GM12872 (cell line): ENCODE measurements around the gene TMEM270.

ENCODE experiments used
- CTCF ChIP-seq: IDR thresholded peaks from 3 replicates; pipeline ENCODE4 v1.5.1; 2011; ENCODE audit warnings: low read depth, mild to moderate bottlenecking, low read length, moderate library complexity; ENCODE audit not compliant: insufficient read depth

Gene TMEM270

DNA sequence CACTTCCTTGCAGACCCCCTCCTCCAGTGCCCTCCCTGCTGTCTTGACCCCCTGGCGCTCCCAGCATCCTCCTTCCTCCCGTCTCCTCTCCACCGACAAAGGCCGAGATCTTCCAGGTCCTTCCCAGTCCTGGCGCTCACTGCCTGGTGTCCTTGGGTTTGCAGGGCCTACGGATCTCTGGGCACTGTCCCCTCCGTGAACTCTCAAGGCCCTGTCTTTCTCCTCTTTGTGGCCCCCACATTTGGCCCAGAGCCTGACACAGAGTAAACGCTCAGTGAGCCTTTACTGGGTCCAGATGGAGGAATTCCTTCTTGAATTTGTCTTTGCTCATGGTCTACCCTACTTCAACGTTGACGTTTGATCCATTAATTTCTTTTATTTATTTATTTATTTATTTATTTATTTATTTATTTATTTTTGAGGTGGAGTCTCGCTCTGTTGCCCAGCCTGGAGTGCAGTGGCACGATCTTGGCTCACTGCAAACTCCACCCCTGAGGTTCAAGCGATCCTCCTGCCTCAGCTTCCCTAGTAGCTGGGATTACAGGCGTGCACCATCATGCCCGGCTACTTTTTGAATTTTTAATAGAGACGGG, 29.7 kb downstream of the TMEM270 start:
- TF ChIP-seq CTCF, result no peak

DNA sequence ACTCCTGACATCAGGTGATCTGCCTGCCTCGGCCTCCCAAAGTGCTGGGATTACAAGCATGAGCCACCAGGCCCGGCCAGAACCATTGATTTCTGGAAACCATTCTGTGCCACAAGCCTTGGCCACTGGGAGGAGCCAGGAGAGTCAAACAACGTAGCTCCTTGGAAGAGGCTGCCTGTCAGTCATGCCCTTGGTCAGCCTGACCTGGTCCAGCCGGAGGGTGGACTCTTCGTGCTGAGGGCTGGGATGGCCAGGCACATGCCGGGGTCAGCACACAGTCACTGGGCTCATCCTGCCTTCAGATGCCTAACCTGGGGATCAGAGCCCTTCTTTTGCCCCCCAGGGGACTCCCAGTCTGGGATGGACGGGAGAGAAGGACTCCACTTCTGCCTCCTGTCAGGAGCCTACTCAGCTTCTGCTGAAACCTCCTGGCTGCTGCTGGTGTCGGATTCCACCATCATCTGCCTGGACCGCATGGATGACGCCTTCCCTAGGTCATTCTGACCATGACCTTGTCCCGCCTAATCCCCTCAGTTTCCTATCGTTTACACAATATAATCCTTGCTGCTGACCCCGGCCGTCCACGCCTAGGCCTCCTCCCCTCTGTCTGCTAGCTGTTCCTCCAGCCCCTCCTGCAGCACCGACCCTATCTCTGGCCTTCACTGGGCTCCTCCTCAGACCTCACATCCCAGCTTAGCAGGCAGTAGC, 30.4 kb downstream of the TMEM270 start:
- no peak for TF ChIP-seq CTCF

- no peak for TF ChIP-seq CTCF
These were observed 31.3 kb downstream of the TMEM270 start for GRCh38 chr7:73892003-73892999.

DNA sequence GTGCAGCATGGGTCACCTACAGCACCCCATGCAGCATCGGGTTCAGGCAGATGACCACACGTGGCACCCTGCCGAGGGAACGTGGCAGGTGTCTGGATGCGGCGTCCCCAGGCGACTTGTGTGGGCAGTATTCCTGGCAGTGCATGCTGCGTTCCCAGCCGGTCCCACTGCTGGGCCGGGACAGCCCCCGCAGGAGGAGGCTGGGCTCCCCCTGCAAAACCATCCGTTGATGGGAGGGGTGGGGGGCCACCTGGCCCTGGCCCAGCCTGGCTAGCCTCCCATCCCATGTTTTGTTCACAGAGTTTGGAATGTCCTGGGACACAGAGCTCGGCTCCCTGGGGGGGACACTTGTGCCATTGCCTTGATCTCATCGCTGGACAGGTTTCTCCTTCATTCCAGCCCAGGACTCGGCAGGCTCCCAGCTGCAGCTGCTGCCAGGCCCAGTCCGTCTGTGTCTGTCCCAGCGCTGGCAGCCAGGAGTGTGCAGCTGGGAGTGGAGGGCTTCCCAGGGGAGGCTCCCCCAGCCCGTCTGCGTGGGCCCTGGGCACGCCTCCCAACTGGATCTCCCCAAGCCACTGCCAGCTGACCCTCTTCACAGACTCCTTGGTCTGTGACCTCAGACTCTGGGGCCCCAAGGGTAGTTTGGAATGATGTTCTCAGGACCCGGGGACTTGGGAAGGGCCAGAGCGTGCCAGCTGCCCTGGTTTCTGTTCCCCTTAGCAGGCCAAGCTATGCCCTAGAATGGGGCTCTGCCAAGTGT, 32.6 kb downstream of the TMEM270 start:
- no peak for TF ChIP-seq CTCF

- TF ChIP-seq CTCF, result no peak
These were observed 33.2 kb downstream of the TMEM270 start for GRCh38 chr7:73894166-73894565.

DNA sequence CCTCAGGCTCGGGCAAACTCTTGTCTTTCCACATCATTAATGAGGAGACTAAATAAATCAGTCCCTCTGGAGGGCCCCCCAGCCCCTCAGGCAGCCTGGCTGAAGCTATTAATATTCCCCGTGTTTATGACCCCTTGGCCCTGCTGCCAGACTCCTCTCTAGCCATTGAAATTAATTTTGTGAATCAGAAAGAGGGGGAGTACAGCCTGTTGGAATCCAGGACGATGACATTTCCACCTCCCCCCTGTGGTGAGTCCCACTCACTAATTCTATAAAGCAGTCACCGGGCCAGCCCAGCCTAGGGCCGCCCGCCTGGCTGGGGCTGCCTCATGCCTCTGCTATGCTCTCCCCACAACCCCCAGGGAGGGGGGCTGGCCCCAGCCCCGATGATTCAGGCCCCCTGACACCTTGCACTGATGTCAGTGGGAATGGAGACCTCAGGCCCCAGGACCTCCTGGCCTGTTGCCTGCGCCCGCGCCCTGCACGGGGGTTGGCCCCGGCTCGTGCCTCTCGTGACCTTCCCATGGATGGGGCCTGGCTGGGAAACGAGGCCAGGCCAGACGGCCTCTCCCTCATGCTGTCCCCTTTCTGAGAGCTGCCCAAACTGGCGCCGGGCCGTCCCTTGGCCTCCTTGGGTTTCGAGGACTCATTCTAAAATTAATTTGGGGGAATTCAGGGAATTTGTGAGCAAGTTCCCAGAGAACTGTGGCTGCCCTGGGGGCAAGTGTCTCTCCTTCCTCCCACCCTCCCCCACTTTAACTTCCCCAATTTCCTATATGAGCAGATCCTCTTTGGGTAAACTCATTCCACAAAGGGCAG, 34.0 kb downstream of the TMEM270 start:
- no peak for TF ChIP-seq CTCF
